HepG2 (cell line): ENCODE results near the gene EPB41. TPM values are rescaled to one million over a fixed set of nuclear protein-coding genes. Genes with fewer than 3 reads are reported as not detected.

Experiments used
- HMG20A ChIP-seq: IDR thresholded peaks from 2 replicates; pipeline ENCODE4 v1.6.1; 2016; ENCODE audit warnings: borderline replicate concordance
- HNF1B ChIP-seq: sonication (generic); formaldehyde crosslinking; IDR thresholded peaks from 2 replicates; pipeline ENCODE4 v1.5.1; 2020; ENCODE audit warnings: mild to moderate bottlenecking, moderate library complexity, missing genetic modification reagents
- ZNF33B ChIP-seq: sonication (generic); formaldehyde crosslinking; IDR thresholded peaks from 2 replicates; pipeline ENCODE4 v1.5.1; 2020; ENCODE audit warnings: mild to moderate bottlenecking, missing genetic modification reagents
- ZNF354B ChIP-seq: sonication (generic); formaldehyde crosslinking; IDR thresholded peaks from 2 replicates; pipeline ENCODE4 v1.8.0; 2022; ENCODE audit warnings: mild to moderate bottlenecking, missing genetic modification reagents
- polyA plus RNA-seq, 8 experiments: library from polyadenylated mRNA; depleted of rRNA in 3 of 8; stranded (reverse) in 7 of 8; unstranded in 1 of 8; fragments of >200 nt; fragmentation: Illumina TruSeq in 4 of 8; extraction: Trizol in 4 of 8; gene quantifications; 2 replicates each; pipeline versions ENCODE4 v1.2.1 to v1.2.3, GENCODE V29; 2011 to 2016; ENCODE audit warnings: low read depth in 4 of 8, missing spikeins in 1 of 8, mixed read lengths in 1 of 8; ENCODE audit not compliant: insufficient read depth in 1 of 8
- total RNA-seq, 5 experiments: library from RNA; depleted of rRNA; stranded (reverse); fragments of >200 nt; fragmentation: Illumina TruSeq; extraction: Trizol; gene quantifications; 2 replicates each; pipeline ENCODE4 v1.2.3, GENCODE V29; 2016; ENCODE audit warnings: low read depth in 1 of 5
- TF ChIP-seq, protein P1 (sequence below): sonication (generic); formaldehyde crosslinking; IDR thresholded peaks from 2 replicates; pipeline ENCODE4 v1.9.0; 2022; ENCODE audit warnings: missing genetic modification reagents, mild to moderate bottlenecking, borderline replicate concordance
- TF ChIP-seq, protein P2 (sequence below): sonication (generic); formaldehyde crosslinking; IDR thresholded peaks from 2 replicates; pipeline ENCODE4 v1.4.0; 2020; ENCODE audit warnings: missing genetic modification reagents, mild to moderate bottlenecking, borderline replicate concordance
- TF ChIP-seq, protein P3 (sequence below): sonication (generic); formaldehyde crosslinking; IDR thresholded peaks from 2 replicates; pipeline ENCODE4 v1.4.0; 2020; ENCODE audit warnings: missing genetic modification reagents, borderline replicate concordance
- TF ChIP-seq, protein P4 (sequence below): sonication (generic); formaldehyde crosslinking; IDR thresholded peaks from one replicate; pipeline ENCODE4 v1.5.1; 2020; ENCODE audit warnings: mild to moderate bottlenecking, missing genetic modification reagents; ENCODE audit errors: not compliant biosample characterization

Gene EPB41
- total and polyA plus RNA-seq, 2 of the 13 experiments (the other 11 are each of a cell fraction or from before 2014, with no cell fraction given), result 34.5 to 46.7 TPM

- peak; percentile 46 for TF ChIP-seq HNF1B (CRISPR knock-in tag)
- no peak for TF ChIP-seq HMG20A (CRISPR knock-in tag)
- no peak for TF ChIP-seq ZNF354B (CRISPR knock-in tag)
- 0 out of 2 replicates have a peak, but pooled peaks have one; percentile 28 for TF ChIP-seq ZNF33B
- TF ChIP-seq, protein P1, sequence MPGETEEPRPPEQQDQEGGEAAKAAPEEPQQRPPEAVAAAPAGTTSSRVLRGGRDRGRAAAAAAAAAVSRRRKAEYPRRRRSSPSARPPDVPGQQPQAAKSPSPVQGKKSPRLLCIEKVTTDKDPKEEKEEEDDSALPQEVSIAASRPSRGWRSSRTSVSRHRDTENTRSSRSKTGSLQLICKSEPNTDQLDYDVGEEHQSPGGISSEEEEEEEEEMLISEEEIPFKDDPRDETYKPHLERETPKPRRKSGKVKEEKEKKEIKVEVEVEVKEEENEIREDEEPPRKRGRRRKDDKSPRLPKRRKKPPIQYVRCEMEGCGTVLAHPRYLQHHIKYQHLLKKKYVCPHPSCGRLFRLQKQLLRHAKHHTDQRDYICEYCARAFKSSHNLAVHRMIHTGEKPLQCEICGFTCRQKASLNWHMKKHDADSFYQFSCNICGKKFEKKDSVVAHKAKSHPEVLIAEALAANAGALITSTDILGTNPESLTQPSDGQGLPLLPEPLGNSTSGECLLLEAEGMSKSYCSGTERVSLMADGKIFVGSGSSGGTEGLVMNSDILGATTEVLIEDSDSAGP (CRISPR knock-in tag), result no peak
- TF ChIP-seq, protein P2, sequence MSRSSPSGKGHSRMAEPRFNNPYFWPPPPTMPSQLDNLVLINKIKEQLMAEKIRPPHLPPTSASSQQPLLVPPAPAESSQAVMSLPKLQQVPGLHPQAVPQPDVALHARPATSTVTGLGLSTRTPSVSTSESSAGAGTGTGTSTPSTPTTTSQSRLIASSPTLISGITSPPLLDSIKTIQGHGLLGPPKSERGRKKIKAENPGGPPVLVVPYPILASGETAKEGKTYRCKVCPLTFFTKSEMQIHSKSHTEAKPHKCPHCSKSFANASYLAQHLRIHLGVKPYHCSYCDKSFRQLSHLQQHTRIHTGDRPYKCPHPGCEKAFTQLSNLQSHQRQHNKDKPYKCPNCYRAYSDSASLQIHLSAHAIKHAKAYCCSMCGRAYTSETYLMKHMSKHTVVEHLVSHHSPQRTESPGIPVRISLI, result no peak
- TF ChIP-seq, protein P3, sequence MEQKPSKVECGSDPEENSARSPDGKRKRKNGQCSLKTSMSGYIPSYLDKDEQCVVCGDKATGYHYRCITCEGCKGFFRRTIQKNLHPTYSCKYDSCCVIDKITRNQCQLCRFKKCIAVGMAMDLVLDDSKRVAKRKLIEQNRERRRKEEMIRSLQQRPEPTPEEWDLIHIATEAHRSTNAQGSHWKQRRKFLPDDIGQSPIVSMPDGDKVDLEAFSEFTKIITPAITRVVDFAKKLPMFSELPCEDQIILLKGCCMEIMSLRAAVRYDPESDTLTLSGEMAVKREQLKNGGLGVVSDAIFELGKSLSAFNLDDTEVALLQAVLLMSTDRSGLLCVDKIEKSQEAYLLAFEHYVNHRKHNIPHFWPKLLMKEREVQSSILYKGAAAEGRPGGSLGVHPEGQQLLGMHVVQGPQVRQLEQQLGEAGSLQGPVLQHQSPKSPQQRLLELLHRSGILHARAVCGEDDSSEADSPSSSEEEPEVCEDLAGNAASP (CRISPR knock-in tag), result no peak
- TF ChIP-seq, protein P4, sequence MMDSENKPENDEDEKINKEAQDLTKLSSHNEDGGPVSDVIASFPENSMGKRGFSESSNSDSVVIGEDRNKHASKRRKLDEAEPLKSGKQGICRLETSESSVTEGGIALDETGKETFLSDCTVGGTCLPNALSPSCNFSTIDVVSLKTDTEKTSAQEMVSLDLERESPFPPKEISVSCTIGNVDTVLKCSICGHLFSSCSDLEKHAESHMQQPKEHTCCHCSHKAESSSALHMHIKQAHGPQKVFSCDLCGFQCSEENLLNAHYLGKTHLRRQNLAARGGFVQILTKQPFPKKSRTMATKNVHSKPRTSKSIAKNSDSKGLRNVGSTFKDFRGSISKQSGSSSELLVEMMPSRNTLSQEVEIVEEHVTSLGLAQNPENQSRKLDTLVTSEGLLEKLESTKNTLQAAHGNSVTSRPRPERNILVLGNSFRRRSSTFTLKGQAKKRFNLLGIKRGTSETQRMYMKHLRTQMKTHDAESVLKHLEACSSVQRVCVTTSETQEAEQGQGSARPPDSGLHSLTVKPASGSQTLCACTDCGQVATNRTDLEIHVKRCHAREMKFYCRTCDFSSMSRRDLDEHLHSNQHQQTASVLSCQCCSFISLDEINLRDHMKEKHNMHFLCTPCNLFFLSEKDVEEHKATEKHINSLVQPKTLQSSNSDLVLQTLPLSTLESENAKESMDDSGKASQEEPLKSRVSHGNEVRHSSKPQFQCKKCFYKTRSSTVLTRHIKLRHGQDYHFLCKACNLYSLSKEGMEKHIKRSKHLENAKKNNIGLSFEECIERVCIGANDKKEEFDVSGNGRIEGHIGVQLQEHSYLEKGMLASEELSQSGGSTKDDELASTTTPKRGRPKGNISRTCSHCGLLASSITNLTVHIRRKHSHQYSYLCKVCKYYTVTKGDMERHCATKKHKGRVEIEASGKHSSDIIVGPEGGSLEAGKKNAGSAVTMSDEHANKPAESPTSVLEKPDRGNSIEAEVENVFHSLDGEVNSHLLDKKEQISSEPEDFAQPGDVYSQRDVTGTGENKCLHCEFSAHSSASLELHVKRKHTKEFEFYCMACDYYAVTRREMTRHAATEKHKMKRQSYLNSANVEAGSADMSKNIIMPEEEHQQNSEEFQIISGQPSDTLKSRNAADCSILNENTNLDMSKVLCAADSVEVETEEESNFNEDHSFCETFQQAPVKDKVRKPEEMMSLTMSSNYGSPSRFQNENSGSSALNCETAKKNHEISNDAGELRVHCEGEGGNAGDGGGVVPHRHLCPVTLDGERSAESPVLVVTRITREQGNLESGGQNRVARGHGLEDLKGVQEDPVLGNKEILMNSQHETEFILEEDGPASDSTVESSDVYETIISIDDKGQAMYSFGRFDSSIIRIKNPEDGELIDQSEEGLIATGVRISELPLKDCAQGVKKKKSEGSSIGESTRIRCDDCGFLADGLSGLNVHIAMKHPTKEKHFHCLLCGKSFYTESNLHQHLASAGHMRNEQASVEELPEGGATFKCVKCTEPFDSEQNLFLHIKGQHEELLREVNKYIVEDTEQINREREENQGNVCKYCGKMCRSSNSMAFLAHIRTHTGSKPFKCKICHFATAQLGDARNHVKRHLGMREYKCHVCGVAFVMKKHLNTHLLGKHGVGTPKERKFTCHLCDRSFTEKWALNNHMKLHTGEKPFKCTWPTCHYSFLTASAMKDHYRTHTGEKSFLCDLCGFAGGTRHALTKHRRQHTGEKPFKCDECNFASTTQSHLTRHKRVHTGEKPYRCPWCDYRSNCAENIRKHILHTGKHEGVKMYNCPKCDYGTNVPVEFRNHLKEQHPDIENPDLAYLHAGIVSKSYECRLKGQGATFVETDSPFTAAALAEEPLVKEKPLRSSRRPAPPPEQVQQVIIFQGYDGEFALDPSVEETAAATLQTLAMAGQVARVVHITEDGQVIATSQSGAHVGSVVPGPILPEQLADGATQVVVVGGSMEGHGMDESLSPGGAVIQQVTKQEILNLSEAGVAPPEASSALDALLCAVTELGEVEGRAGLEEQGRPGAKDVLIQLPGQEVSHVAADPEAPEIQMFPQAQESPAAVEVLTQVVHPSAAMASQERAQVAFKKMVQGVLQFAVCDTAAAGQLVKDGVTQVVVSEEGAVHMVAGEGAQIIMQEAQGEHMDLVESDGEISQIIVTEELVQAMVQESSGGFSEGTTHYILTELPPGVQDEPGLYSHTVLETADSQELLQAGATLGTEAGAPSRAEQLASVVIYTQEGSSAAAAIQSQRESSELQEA (CRISPR knock-in tag), result no peak
Observed at GRCh38 chr1:28887835-28888682, 26.3 kb upstream of the EPB41 start (continued).
